ENCODE results near the gene MAGI2.

MAGI2 gene

GRCh38 chr7:78389022-78389421 is 1064.4 kb downstream of the MAGI2 start:
- no peak for FAIRE-seq

GRCh38 chr7:78386520-78386919 is 1066.9 kb downstream of the MAGI2 start:
- FAIRE-seq: no peak

GRCh38 chr7:78383096-78383880 is 1070.2 kb downstream of the MAGI2 start:
- no peak for FAIRE-seq

GRCh38 chr7:78379148-78379547 is 1074.3 kb downstream of the MAGI2 start:
- FAIRE-seq: no peak

GRCh38 chr7:78377532-78377931 is 1075.9 kb downstream of the MAGI2 start:
- FAIRE-seq: no peak

- FAIRE-seq: no peak
These were observed 1082.5 kb downstream of the MAGI2 start for GRCh38 chr7:78370936-78371335.

- FAIRE-seq: no peak
These were observed 1084.7 kb downstream of the MAGI2 start for GRCh38 chr7:78368771-78369170.

- no peak for FAIRE-seq
These were observed 1086.1 kb downstream of the MAGI2 start for GRCh38 chr7:78367280-78367773.

GRCh38 chr7:78363866-78364265 is 1089.6 kb downstream of the MAGI2 start:
- FAIRE-seq: no peak

GRCh38 chr7:78359836-78360235 is 1093.6 kb downstream of the MAGI2 start:
- no peak for FAIRE-seq

- no peak for FAIRE-seq
These were observed 1095.8 kb downstream of the MAGI2 start for GRCh38 chr7:78357709-78358108.

- no peak for FAIRE-seq
These were observed 1097.6 kb downstream of the MAGI2 start for GRCh38 chr7:78355834-78356233.

GRCh38 chr7:78350926-78351325 is 1102.5 kb downstream of the MAGI2 start:
- no peak for FAIRE-seq

GRCh38 chr7:78350391-78350790 is 1103.1 kb downstream of the MAGI2 start:
- no peak for FAIRE-seq

GRCh38 chr7:78346827-78347226 is 1106.6 kb downstream of the MAGI2 start:
- no peak for FAIRE-seq

- no peak for FAIRE-seq
These were observed 1107.5 kb downstream of the MAGI2 start for GRCh38 chr7:78345979-78346378.

GRCh38 chr7:78345293-78345911 is 1108.1 kb downstream of the MAGI2 start:
- FAIRE-seq: no peak

GRCh38 chr7:78334426-78334825 is 1119.0 kb downstream of the MAGI2 start:
- FAIRE-seq: no peak

- FAIRE-seq: no peak
These were observed 1119.7 kb downstream of the MAGI2 start for GRCh38 chr7:78333530-78334425.

- no peak for FAIRE-seq
These were observed 1124.3 kb downstream of the MAGI2 start for GRCh38 chr7:78329001-78329655.

- no peak for FAIRE-seq
These were observed 1125.7 kb downstream of the MAGI2 start for GRCh38 chr7:78327718-78328117.

- no peak for FAIRE-seq
These were observed 1126.6 kb downstream of the MAGI2 start for GRCh38 chr7:78326876-78327275.

- no peak for FAIRE-seq
These were observed 1127.3 kb downstream of the MAGI2 start for GRCh38 chr7:78326189-78326588.
